GM21423 (cell line): Measurements from ENCODE around the gene PLRG1.

Source experiments
- ATAC-seq: cut with Tn5 transposase; IDR thresholded peaks from one replicate; pipeline ENCODE4 v1.9.1; 2021; ENCODE audit warnings: mild to moderate bottlenecking, moderate library complexity; ENCODE audit not compliant: unreplicated experiment

The PLRG1 gene

DNA sequence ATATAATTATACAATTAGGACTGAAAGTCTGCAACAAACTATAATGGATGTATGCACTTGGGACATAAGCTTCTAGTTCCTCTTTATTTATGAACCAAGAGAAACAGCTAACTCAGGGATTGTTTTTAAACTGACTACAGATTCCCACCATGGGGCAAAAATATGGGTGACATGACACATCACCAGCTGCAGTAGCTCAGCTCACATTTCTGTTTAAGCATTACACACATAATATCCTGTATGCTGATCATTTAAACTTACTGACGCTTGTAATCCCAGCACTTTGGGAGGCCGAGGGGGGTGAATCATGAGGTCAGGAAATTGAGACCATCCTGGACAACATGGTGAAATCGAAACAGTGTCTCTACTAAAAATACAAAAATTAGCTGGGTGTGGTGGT is 24.1 kb upstream of the PLRG1 start:
- no peak for ATAC-seq

DNA sequence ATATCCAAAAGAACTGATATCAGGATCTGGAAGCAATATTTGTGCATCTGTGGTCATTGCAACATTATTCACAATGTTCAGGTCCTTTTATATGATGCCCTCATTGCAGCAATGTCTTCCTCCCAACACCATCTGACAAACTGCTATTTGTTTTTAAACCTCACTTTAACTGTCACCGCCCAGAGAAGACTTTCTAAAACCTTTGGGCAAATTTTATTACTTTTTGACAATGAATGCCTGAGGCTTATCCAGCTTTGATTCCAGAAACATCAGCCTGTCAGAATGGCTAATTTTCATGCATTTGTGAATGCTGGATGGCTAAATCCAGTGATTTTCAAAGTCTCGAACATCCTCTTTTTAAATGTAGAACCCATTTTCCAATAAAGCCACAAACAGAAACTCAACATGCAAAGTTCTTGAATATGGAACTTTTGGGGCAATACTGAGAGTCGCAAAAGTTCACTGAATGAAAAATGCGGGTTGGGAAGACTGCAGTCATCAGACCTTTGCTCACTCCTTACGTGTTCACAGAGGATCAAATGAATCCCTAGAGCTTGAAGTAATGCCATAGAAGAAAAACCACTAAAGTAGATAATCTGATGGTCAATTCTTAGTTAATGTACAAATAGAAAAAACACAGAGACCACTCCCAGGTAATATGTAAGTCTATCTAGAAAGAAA is 23.1 kb upstream of the PLRG1 start:
- ATAC-seq = no peak

GRCh38 chr4:154569584-154569983 is 19.4 kb upstream of the PLRG1 start:
- no peak for ATAC-seq

GRCh38 chr4:154569028-154569427 is 18.8 kb upstream of the PLRG1 start:
- ATAC-seq = no peak

- ATAC-seq = no peak
Observed at GRCh38 chr4:154566639-154567204, 16.5 kb upstream of the PLRG1 start.

GRCh38 chr4:154565704-154566103 is 15.5 kb upstream of the PLRG1 start:
- ATAC-seq = no peak

DNA sequence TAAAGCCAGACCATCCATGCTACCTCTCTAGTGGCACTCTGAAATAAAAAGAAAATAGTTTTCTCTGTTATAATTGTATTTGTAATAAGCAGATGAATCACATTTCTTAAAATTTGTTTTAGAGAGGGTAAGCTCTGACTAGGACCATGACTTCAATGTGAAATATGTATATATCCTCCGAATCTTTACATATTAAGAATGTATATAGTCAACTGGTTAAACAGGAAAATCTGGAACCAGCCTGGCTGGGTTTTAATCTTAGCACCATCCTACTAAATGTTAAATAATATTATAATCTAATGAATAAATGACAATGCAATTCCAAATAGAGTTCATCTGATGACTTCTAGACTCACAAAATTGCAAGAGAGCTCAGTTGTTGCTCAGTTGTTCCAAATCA is 14.1 kb upstream of the PLRG1 start:
- no peak for ATAC-seq

DNA sequence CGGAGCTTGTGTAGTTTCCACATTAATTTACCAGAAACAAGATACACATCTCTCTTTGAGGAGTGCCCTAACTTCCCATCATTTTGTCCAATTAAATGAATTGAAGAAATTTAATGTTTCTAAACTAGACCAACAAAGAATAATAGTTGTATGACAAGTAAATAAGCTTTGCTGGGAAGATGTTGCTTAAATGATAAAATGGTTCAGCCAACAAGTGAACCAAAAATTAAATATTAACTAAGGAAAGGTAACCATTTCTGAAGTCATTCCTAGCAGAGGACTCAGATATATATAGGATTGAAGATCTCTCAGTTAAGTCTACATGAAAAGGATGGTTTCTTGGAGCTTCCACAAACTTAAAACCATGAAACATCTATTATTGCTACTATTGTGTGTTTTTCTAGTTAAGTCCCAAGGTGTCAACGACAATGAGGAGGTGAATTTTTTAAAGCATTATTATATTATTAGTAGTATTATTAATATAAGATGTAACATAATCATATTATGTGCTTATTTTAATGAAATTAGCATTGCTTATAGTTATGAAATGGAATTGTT is 12.6 kb upstream of the PLRG1 start, which contains the start of gene FGB:
Gene FGB, plus strand, starts transcription at position 315 of the 558 bp plus-strand sequence. Its CDS starts 8 bp downstream, at position 323.
- ATAC-seq = no peak

- ATAC-seq = no peak
Observed at GRCh38 chr4:154560824-154561231, 10.6 kb upstream of the PLRG1 start.

GRCh38 chr4:154560419-154560801 is 10.2 kb upstream of the PLRG1 start:
- no peak for ATAC-seq

DNA sequence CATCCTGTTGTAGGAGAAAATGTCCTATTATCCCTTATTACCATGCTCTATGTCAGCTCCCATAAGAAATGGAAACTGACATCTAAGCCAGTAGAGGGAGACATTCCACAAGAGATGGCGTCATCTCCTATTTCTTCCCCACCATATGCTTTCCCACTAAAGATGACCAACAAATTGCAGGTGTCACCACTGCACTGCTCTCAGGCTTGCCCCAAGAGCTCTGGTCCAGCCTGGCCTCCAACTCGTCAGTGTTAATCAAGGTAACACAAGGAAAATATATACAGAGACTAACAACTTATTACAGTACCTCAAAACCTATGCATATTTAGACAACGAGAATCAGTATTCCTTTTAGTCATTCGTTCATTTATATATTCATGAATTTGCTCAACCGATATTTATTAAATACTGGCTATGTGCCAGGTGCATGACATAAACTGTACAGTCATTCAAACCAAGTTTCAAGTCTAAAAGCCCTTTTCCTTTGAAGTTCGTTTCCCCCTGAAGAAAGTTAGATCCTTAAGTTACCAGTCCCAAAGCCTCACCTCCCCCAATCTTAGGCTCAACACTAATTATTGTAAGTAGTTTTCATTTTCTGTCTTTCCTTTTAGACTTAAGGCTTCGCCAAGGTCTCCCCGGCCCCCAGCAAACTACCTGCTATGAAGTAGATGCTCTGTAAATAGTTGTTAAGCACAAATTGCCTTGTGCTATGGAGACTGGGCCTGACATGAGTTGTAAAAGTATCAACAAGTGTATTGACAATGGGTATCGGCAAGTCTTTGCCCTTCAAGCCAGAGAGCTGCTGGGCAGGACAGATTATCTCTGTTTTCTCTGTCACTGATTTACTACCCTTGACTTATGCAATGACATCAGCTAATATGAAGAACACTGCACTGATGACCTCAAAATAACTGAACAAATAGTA is 9.6 kb upstream of the PLRG1 start:
- ATAC-seq = peak; percentile 85

GRCh38 chr4:154559141-154559493 is 8.9 kb upstream of the PLRG1 start:
- peak; percentile 8 for ATAC-seq

DNA sequence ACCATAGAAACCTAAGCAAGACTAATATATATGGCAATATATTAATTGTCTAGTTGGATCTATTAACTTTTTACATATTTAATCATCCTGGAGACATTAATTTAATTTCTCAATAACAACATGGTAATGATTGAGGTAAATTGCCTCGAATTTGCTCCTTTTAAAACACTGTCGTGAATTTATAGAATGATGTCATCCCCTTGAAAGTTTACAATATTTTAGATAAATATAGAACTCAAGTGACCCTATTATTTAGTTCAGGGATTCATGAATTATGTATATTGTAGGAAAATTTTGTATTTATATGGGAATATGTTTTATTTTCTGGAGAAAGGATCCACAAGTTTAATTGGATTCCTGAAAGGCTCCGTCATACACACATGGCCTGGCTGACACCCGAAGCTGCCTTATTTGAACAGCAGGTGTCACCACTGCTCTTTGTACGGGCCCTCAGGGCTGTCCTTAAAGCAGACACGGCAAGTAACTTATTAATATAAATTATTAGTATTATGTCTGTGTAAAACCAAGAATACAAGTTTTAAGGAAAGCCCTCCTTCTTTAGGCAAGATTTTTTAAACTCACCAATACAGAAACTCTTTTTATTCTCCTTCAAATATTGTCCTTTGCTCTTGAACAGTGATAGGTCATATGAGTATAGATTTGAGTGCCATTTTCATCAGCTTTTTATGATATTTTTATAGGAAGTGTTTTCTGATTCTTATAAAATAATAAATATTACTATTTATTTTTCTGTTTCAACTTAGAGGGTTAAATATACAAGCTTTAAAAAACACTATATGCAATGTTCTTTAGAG is 1.9 kb upstream of the PLRG1 start:
- peak; percentile 51 for ATAC-seq

- no peak for ATAC-seq
Observed at GRCh38 chr4:154545689-154546088, 4.5 kb downstream of the PLRG1 start.

DNA sequence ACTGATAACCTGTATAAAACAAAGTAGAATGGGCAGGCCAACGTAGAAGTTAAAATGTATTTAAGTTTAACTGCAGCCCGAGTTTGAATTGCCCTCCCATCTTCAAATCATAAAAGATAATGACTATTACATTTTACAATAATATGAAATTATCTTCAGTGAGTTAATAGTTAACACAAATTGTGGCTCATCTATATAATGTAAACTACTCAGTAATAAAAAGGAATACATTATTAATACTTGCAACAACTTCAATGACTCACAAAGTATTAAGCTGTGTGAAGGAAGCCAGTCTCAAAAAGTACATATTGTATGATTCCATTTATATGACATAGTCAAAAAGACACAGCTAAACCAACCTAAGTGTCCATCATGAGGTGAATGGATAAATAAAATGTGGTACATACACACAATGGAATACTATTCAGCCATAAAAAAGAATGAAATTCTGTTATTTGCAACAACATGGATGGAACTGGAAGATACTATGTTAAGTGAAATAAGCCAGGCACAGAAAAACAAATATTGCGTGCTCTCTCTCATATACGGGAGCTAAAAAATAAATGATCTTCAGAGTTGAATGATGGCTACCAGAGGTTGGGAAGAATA is 7.8 kb downstream of the PLRG1 start:
- no peak for ATAC-seq

GRCh38 chr4:154534296-154534695 is 15.9 kb downstream of the PLRG1 start:
- ATAC-seq = no peak

- ATAC-seq = no peak
Observed at GRCh38 chr4:154529728-154530519, 20.3 kb downstream of the PLRG1 start.

DNA sequence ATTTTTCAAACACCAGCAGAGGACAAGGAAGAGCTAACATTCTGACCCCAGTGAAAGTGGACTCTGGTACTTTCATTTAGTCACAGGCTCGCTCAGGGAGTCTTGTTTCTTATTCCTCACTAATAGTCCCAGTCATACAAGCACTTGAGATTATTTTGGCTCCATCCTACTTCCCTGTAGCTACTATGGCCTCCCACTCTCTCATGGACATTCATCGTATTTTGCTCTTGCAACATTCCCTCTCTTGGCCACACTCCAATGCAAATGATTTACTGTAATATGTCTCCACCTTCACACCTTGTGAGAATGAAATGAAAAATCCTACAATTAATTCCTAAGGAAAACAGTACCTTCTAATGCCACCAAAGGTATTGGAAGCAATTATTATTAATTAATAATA is 21.3 kb downstream of the PLRG1 start:
- ATAC-seq = no peak

- no peak for ATAC-seq
Observed at GRCh38 chr4:154527308-154527707, 22.9 kb downstream of the PLRG1 start.
